Calu3 (cell line): ENCODE measurements around the gene HPSE2. TPM values are rescaled to one million over a fixed set of nuclear protein-coding genes. Genes with fewer than 3 reads are reported as not detected.

Experiments
- BruUV-seq: library from RNA; stranded (reverse); fragments of 400-500 nt; replicated peaks from 2 replicates; lab custom pipeline; 2021; lab: Mats Ljungman, UMichigan
- CTCF ChIA-PET: fragments of 300-600 bp; sonication (Branson Sonifier 250); formaldehyde crosslinking; loops from one replicate; lab custom pipeline; 2022; ENCODE audit warnings: antibody characterized with exemption; lab: Charles Lee
- DNase-seq: peaks from one replicate; pipeline ENCODE4 v3.0.0; 2022
- H3K27ac Mint-ChIP-seq: one replicate; pipeline ENCODE4 v1.8.0; 2022; ENCODE audit warnings: mixed read lengths; ENCODE audit not compliant: unreplicated experiment
- H3K27me3 Mint-ChIP-seq: one replicate; pipeline ENCODE4 v1.8.0; 2022; ENCODE audit warnings: mixed read lengths; ENCODE audit not compliant: unreplicated experiment
- H3K36me3 Mint-ChIP-seq: one replicate; pipeline ENCODE4 v1.8.0; 2022; ENCODE audit warnings: mild to moderate bottlenecking, moderate library complexity, mixed read lengths; ENCODE audit not compliant: insufficient read depth, unreplicated experiment
- H3K4me1 Mint-ChIP-seq: one replicate; pipeline ENCODE4 v1.8.0; 2022; ENCODE audit warnings: mild to moderate bottlenecking, low read depth, mixed read lengths; ENCODE audit not compliant: unreplicated experiment
- H3K4me3 Mint-ChIP-seq: one replicate; pipeline ENCODE4 v1.8.0; 2022; ENCODE audit warnings: mild to moderate bottlenecking, low read depth, moderate library complexity, mixed read lengths; ENCODE audit not compliant: unreplicated experiment
- H3K9me3 Mint-ChIP-seq: one replicate; pipeline ENCODE4 v1.8.0; 2022; ENCODE audit warnings: low read depth, mixed read lengths; ENCODE audit not compliant: unreplicated experiment
- intact Hi-C: fragments of 100-400 bp; cut with micrococcal nuclease; formaldehyde crosslinking; loops from one replicate; pipeline ENCODE4 v1.10.0; 2022; ENCODE audit not compliant: unreplicated experiment
- total RNA-seq: library from RNA; stranded (reverse); gene quantifications from 2 replicates; pipeline ENCODE4 v1.2.3, GENCODE V29; 2022
- TF ChIP-seq, protein P1 (sequence below): fragments of 200-600 bp; IDR thresholded peaks from one replicate; pipeline ENCODE4 v1.8.0; 2022; ENCODE audit warnings: antibody characterized with exemption; ENCODE audit not compliant: unreplicated experiment

The HPSE2 gene
- total RNA-seq, 1 experiment from 2014 or later, result not detected

DNA sequence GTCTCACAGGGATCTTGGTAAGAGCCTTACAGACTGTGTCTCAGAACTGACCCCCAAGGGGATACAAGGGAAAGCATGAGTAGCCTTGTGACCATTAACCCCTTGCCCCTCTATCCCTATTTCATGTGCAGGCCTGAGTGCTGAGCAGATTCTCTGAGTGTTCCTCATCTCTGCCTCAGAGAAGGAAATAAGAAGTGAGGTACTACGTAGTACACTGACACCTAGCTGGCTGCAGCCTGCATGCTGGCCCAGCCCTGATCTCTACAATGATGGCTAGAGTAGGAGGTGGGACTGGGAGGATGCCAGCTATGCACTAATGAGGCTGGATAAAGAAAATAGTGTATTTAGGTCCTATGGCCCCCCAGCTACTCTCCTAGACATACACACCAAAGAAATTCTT, 614.0 kb downstream of the HPSE2 start:
- CTCF ChIA-PET, result no interaction called here
- TF ChIP-seq, protein P1, sequence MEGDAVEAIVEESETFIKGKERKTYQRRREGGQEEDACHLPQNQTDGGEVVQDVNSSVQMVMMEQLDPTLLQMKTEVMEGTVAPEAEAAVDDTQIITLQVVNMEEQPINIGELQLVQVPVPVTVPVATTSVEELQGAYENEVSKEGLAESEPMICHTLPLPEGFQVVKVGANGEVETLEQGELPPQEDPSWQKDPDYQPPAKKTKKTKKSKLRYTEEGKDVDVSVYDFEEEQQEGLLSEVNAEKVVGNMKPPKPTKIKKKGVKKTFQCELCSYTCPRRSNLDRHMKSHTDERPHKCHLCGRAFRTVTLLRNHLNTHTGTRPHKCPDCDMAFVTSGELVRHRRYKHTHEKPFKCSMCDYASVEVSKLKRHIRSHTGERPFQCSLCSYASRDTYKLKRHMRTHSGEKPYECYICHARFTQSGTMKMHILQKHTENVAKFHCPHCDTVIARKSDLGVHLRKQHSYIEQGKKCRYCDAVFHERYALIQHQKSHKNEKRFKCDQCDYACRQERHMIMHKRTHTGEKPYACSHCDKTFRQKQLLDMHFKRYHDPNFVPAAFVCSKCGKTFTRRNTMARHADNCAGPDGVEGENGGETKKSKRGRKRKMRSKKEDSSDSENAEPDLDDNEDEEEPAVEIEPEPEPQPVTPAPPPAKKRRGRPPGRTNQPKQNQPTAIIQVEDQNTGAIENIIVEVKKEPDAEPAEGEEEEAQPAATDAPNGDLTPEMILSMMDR, result no peak
- H3K9me3 Mint-ChIP-seq, result no peaks in the 10 kb centered on the region
- BruUV-seq, result no TSS peak
- H3K27ac Mint-ChIP-seq, result no peak overlapping the region
- H3K4me1 Mint-ChIP-seq, result no peaks in the 10 kb centered on the region
- H3K36me3 Mint-ChIP-seq, result no peaks in the 10 kb centered on the region
- no peak for DNase-seq
- no peak overlapping the region for H3K4me3 Mint-ChIP-seq
- intact Hi-C loops, result no loop called here
- peaks cover 14% of the 10 kb centered on the region for H3K27me3 Mint-ChIP-seq

DNA sequence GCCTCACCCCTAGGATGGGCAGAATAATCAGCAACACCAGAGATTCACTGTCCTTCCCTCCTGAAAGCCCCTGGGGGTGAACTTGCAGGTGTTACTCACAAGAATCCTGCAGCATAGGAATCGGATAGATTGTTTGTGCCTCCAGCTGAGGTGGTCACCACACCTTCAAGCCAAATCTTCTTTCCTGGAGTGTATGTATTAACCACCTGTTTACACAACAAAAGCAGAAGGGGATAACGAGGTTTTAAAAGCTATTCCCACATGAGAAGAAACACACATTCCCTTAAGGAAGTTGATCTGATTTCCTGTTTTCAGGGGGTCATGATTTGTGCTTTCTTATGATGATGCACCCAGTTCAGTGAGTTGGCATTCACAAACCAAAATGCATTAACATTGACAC, 615.1 kb downstream of the HPSE2 start:
- DNase-seq, result no peak
- H3K4me3 Mint-ChIP-seq, result no peak overlapping the region
- H3K36me3 Mint-ChIP-seq, result no peaks in the 10 kb centered on the region
- CTCF ChIA-PET, result no interaction called here
- no peaks in the 10 kb centered on the region for H3K4me1 Mint-ChIP-seq
- BruUV-seq, result no TSS peak
- intact Hi-C loops, result no loop called here
- H3K9me3 Mint-ChIP-seq, result no peaks in the 10 kb centered on the region
- TF ChIP-seq, protein P1, result no peak
- H3K27me3 Mint-ChIP-seq, result peaks cover 24% of the 10 kb centered on the region
- no peak overlapping the region for H3K27ac Mint-ChIP-seq

GRCh38 chr10:98619446-98619845, 616.2 kb downstream of the HPSE2 start:
- peaks cover 30% of the 10 kb centered on the region for H3K27me3 Mint-ChIP-seq
- intact Hi-C loops, result no loop called here
- no peaks in the 10 kb centered on the region for H3K36me3 Mint-ChIP-seq
- no peak for DNase-seq
- H3K9me3 Mint-ChIP-seq, result no peaks in the 10 kb centered on the region
- no peak overlapping the region for H3K4me3 Mint-ChIP-seq
- H3K27ac Mint-ChIP-seq, result no peak overlapping the region
- H3K4me1 Mint-ChIP-seq, result no peaks in the 10 kb centered on the region
- TF ChIP-seq, protein P1, result no peak
- BruUV-seq, result no TSS peak
- CTCF ChIA-PET, result no interaction called here

- CTCF ChIA-PET, result no interaction called here
- Mint-ChIP-seq H3K4me3 (no peak overlapping the region), H3K36me3 (no peaks in the 10 kb centered on the region), H3K9me3 (no peaks in the 10 kb centered on the region), H3K27me3 (peaks cover 32% of the 10 kb centered on the region), H3K27ac (no peak overlapping the region), H3K4me1 (no peaks in the 10 kb centered on the region)
- TF ChIP-seq, protein P1, result no peak
- intact Hi-C loops, result no loop called here
- DNase-seq, result no peak
- no TSS peak for BruUV-seq
Measured at GRCh38 chr10:98617906-98618520, 617.6 kb downstream of the HPSE2 start.
